Measurements from ENCODE around the gene LRRC36. TPM values are rescaled to one million over a fixed set of nuclear protein-coding genes. Genes with fewer than 3 reads are reported as not detected.

LRRC36 gene
- total RNA-seq, result not detected in 2 replicates

GRCh38 chr16:67326472-67327309, at the start of gene LRRC36, which contains the start of gene KCTD19:
Gene LRRC36 (plus strand): TSS chr16:67326815. CDS start chr16:67326863, 48 bp downstream.
Gene KCTD19 (minus strand): TSS chr16:67326741. CDS start chr16:67326707, 34 bp downstream.

DNA sequence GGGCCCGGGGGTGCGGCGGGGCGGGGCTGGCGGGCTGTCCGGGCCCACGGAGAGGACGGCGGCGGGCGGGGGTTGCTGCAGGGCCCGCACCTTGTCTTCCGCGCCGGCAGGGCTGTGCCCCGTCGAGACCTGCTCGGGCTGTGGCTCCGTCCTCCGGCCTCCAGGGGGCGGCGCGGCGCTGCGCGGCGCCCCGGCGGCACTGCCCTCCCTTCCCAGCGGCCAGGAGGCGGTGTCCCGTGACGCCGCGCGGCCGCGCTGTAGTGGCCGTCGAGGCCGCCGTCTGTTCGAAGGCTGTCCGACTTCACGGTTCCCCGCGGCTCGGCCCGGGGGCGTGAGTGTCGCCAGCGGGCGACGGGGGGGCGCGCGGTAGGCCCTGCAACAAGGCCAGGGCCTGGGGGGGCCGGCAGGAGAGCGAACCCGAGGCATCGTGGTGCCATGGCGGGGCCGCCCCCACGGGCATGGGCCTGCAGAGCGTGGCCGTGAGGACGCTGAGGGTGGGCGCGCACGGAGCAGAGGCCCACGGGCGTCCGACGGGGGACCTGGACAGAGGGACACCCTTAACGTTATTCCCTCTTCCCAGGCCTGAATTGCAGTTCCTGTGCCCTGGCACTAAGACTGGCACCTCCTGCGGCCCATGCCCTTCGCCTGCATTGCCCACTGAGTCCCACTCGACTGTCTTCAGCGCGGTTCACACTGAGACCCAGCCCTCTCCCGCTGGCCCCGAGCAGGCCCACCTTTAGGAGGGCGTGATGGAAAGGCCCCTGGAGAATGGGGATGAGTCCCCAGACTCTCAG, 47.1 kb upstream of the LRRC36 start, which contains the start of gene PLEKHG4:
Gene PLEKHG4, plus strand, starts transcription at position 237 of the 794 bp plus-strand sequence. Its CDS starts 513 bp downstream, at position 750.

GRCh38 chr16:67393111-67393787, 66.6 kb downstream of the LRRC36 start, which contains the start of gene TPPP3:
Gene TPPP3 (minus strand): TSS chr16:67393498. CDS start chr16:67391111, 2,387 bp downstream.

DNA sequence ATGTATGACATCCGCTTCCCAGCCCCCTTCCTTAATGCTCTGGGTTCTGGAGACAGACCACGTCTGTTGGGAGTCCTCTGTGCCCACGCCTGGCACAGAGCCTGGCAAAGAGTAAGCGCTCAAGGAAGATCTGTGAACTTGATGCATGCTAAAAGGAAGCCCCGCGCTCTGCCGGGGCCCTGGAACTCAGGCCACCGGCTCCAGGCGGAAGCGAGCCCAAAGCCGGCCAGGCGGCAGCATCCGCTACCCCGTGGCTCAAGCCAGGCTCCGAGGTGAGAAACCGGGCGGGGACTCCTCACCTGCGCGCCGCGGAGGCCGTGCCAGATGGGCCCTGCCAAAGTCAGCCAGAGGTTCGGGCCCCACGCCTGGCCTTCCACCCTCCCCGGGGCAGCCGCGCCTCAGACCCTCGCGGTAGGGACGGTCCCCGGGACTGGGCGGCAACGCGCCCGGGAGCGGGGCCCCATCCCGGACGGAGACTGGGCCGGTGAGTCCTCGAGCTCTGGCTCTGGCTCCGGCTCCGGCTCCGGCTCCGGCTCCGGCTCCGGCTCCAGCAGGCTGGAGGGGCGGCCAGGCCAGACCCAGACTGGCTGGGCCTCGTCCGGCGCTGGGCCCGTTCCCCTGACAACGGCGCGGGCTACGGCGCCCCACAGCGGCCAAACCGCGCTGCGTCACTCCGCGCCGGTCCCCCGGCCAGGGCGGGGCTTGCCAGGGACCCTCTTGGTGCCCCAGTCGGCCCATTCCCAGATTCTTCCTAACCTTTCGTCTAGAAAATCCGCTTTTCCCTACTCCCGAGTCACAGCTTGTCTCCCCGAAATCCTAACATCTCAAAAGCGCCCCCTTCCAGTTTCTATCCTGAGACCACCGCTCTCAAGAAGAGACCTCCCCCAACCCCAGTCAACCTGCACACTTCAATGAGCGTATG, 89.5 kb downstream of the LRRC36 start, which contains the start of gene ZDHHC1:
Gene ZDHHC1, minus strand, starts transcription at position 606 of the 922 bp plus-strand sequence. CDS start 8,702 bp downstream, outside the sequence.

DNA sequence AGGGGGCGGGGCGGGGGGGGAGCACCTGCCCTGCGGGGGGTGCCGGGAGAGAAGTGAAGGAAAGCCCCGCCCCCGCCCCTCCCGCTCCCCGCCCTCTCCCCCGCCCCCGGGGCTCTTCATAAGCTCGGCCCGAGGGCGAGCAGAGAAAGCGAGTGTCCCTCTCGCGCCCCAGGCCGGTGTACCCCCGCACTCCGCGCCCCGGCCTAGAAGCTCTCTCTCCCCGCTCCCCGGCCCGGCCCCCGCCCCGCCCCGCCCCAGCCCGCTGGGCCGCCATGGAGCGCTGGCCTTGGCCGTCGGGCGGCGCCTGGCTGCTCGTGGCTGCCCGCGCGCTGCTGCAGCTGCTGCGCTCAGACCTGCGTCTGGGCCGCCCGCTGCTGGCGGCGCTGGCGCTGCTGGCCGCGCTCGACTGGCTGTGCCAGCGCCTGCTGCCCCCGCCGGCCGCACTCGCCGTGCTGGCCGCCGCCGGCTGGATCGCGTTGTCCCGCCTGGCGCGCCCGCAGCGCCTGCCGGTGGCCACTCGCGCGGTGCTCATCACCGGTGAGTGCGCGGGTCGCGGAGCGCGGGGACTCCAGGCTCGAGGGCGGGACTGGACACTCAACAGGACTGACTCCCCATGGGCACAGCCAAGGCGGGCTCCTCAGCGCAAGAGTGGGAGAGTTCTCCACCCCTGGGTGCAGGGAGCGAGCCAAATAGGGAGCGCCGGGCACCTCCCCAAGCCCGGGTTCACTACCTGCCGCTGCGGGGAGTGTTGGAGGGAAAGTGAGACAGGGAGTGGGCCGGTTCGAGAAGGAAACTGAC, 104.6 kb downstream of the LRRC36 start, which contains the start of gene HSD11B2:
Gene HSD11B2, plus strand, starts transcription at position 145 of the 798 bp plus-strand sequence. Its CDS starts 128 bp downstream, at position 273.

Other genes with a start within 250 kb of the LRRC36 start
- 12.1 and 12.5 TPM in 2 replicates for gene PHAF1, start 216.9 kb upstream of the LRRC36 start, total RNA-seq
- gene B3GNT9, start 175.8 kb upstream of the LRRC36 start, total RNA-seq, result 8.9 and 15.8 TPM in 2 replicates
- 35.4 and 48.2 TPM in 2 replicates for gene TRADD, start 166.9 kb upstream of the LRRC36 start, total RNA-seq
- 8.0 and 8.3 TPM in 2 replicates for gene FBXL8, start 166.9 kb upstream of the LRRC36 start, total RNA-seq
- gene HSF4, start 162.1 kb upstream of the LRRC36 start, total RNA-seq, result 3.1 and 6.2 TPM in 2 replicates
- 30.1 and 32.4 TPM in 2 replicates for gene NOL3, start 156.3 kb upstream of the LRRC36 start, total RNA-seq
- gene MATCAP1, start 142.9 kb upstream of the LRRC36 start, total RNA-seq, result 3.6 and 3.8 TPM in 2 replicates
- gene EXOC3L1, start 136.7 kb upstream of the LRRC36 start, total RNA-seq, result not detected in 2 replicates
- 51.2 and 72.3 TPM in 2 replicates for gene E2F4, start 134.7 kb upstream of the LRRC36 start, total RNA-seq
- 43.7 and 49.2 TPM in 2 replicates for gene ELMO3, start 127.7 kb upstream of the LRRC36 start, total RNA-seq
- gene TMEM208, start 99.7 kb upstream of the LRRC36 start, total RNA-seq, result 30.4 and 45.8 TPM in 2 replicates
- 4.0 and 4.3 TPM in 2 replicates for gene FHOD1, start 79.3 kb upstream of the LRRC36 start, total RNA-seq
- gene SLC9A5, start 77.8 kb upstream of the LRRC36 start, total RNA-seq, result 0.21 and 0.72 TPM in 2 replicates
- 16.1 and 21.1 TPM in 2 replicates for gene PLEKHG4, start 47.3 kb upstream of the LRRC36 start, total RNA-seq
- not detected in 2 replicates for gene KCTD19, start 74 bp upstream of the LRRC36 start, total RNA-seq
- gene TPPP3, start 66.7 kb downstream of the LRRC36 start, total RNA-seq, result 0.24 and 0.43 TPM in 2 replicates
- gene ZDHHC1, start 89.7 kb downstream of the LRRC36 start, total RNA-seq, result 3.4 and 3.6 TPM in 2 replicates
- 1.9 and 3.8 TPM in 2 replicates for gene HSD11B2, start 104.3 kb downstream of the LRRC36 start, total RNA-seq
- gene ATP6V0D1, start 154.3 kb downstream of the LRRC36 start, total RNA-seq, result 89.3 and 113 TPM in 2 replicates
- gene AGRP, start 156.7 kb downstream of the LRRC36 start, total RNA-seq, result not detected in 2 replicates
- 25.6 and 28.9 TPM in 2 replicates for gene RIPOR1, start 202.0 kb downstream of the LRRC36 start, total RNA-seq
- gene CTCF, start 235.7 kb downstream of the LRRC36 start, total RNA-seq, result 14.0 and 18.5 TPM in 2 replicates